Thoracic aorta (tissue), 2 donors: ENCODE data around the gene PTGR1. TPM values are rescaled to one million over a fixed set of nuclear protein-coding genes. Genes with fewer than 3 reads are reported as not detected.
"Not testable (repeated sequence)": the region's sequence is repeated elsewhere in the genome, so short reads cannot be mapped to it uniquely, and the experiment has no call there.

ENCODE experiments used
- ATAC-seq: fragments of 150-250 bp; one replicate; pipeline ENCODE4 v1.8.0; 2017; ENCODE audit warnings: low read depth; ENCODE audit not compliant: insufficient number of reproducible peaks, low FRiP score
- DNase-seq: peaks from one replicate; pipeline ENCODE4 v3.0.0-alpha.2; 2020; ENCODE audit warnings: low spot score
- H3K27ac ChIP-seq, 2 donors: fragments of 200-600 bp; sonication (generic); 1 replicate in 1 of 2; 2 replicates in 1 of 2; pipeline ENCODE4 v1.5.1; 2016; ENCODE audit warnings: mild to moderate bottlenecking in 2 of 2, moderate library complexity in 2 of 2
- H3K27me3 ChIP-seq: fragments of 200-600 bp; sonication (generic); replicated peaks from 2 replicates; pipeline ENCODE4 v1.6.0; 2016; ENCODE audit warnings: mild to moderate bottlenecking; ENCODE audit not compliant: insufficient read depth
- H3K36me3 ChIP-seq: fragments of 200-600 bp; sonication (generic); one replicate; pipeline ENCODE4 v1.5.1; 2016
- H3K4me1 ChIP-seq, 2 donors: fragments of 200-600 bp; sonication (generic); 1 replicate in 1 of 2; 2 replicates in 1 of 2; pipeline versions ENCODE4 v1.5.1 to v1.6.0; 2016; ENCODE audit warnings: low read depth in 2 of 2, mild to moderate bottlenecking in 1 of 2; ENCODE audit not compliant: control insufficient read depth in 1 of 2
- H3K4me3 ChIP-seq: fragments of 200-600 bp; sonication (generic); 2 replicates; pipeline ENCODE4 v1.5.1; 2016; ENCODE audit warnings: mild to moderate bottlenecking
- H3K9me3 ChIP-seq: fragments of 200-600 bp; sonication (generic); 2 replicates; pipeline ENCODE4 v1.5.1; 2016
- total RNA-seq, 2 donors: library from RNA; depleted of rRNA; stranded (reverse); fragments of >200 nt; gene quantifications; one replicate each; pipeline versions ENCODE4 v1.1.0 to v1.2.3, GENCODE V29; 2016
- TF ChIP-seq, protein P1 (sequence below): fragments of 200-600 bp; sonication (generic); IDR thresholded peaks from one replicate; pipeline ENCODE4 v1.5.1; 2019; ENCODE audit warnings: antibody characterized with exemption

The PTGR1 gene
- total RNA-seq, 2 donors from 2014 or later, result 20.2 to 34.4 TPM

DNA sequence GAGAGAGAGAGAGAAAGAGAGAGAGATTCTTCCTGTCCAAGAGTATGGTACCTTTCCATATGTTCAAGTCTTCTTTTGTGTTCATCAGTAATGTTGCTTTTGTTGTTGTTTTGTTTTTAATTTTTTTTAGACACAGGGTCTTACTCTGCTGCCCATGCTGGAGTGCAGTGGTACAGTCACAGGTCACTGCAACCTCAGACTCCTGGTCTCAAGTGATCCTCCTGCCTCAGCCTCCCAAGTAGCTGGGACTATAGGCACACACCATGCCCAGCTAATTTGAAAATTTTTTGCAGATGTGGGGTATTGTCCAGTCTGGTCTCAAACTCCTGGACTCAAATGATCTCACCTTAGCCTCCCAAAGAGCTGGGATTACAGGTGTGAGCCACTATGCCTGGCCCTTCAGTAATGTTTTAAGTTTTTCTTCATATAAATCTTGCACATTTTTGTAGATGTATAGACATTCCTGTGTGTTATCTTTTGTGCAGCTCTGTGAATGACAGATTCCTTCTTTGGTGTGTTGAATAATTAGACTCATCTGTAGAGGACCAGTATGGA lies 38.2 kb downstream of the PTGR1 start:
- Histone ChIP-seq H3K9me3 (peaks cover 11% of the 10 kb centered on the region), H3K36me3 (peaks cover 23% of the 10 kb centered on the region), H3K27me3 (no peaks in the 10 kb centered on the region), H3K27ac (no peak overlapping the region), H3K4me1 (no peaks in the 10 kb centered on the region), H3K4me3 (no peak overlapping the region)
- DNase-seq (no peak), ATAC-seq (no peak)
- TF ChIP-seq, protein P1, sequence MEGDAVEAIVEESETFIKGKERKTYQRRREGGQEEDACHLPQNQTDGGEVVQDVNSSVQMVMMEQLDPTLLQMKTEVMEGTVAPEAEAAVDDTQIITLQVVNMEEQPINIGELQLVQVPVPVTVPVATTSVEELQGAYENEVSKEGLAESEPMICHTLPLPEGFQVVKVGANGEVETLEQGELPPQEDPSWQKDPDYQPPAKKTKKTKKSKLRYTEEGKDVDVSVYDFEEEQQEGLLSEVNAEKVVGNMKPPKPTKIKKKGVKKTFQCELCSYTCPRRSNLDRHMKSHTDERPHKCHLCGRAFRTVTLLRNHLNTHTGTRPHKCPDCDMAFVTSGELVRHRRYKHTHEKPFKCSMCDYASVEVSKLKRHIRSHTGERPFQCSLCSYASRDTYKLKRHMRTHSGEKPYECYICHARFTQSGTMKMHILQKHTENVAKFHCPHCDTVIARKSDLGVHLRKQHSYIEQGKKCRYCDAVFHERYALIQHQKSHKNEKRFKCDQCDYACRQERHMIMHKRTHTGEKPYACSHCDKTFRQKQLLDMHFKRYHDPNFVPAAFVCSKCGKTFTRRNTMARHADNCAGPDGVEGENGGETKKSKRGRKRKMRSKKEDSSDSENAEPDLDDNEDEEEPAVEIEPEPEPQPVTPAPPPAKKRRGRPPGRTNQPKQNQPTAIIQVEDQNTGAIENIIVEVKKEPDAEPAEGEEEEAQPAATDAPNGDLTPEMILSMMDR, result no peak

DNA sequence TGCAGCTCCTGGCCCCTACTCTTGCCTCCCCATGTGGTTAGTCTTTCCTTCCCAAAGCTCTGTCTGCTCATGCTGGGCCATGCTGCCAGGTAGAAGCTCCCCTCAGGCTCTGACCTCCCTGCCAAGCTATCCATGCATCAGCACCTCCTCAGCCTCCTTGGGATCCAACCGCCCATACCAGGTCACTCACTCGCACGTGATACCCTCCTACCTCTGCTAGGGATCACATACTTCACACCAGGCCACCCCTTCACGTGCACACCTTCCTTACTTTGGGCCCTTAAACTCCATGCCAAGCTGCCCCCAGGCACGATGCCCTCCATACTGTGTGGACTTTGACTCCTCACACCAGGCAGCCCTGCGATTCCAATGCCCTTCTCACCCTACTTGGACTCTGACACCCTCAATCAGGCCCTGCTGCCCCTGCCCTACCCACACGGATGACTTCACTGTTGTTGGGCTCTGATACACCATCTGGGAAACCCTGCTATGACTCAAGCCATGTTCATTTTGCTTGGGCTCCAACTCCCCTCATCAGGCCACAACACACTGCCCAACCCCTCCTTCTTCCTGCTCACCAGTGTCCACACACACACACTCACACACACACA lies 40.3 kb downstream of the PTGR1 start:
- Histone ChIP-seq H3K4me3 (no peak overlapping the region), H3K4me1 (no peaks in the 10 kb centered on the region), H3K36me3 (peaks cover 10% of the 10 kb centered on the region), H3K27ac (no peak overlapping the region), H3K27me3 (no peaks in the 10 kb centered on the region), H3K9me3 (peaks cover 21% of the 10 kb centered on the region)
- ATAC-seq (peak; percentile 43), DNase-seq (no peak)
- TF ChIP-seq, protein P1, result no peak

DNA sequence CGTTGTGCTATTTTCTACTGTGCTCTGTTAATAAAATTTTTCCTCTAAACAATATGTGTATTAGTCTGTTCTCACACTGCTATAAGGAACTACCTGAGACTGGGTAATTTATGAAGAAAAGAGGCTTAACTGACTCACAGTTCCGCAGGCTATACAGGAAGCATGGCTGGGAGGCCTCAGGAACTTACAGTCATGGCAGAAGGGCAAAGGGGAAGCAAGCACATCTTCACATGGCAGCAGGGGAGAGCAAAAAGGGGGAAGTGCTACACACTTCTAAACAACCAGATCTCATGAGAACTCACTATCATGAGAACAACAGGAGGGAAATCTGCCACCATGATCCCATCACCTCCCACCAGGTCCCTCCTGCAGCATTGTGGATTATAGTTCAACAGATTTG lies 44.0 kb downstream of the PTGR1 start:
- peaks cover 13% of the 10 kb centered on the region for H3K36me3 ChIP-seq
- not testable (repeated sequence) for ATAC-seq, H3K4me1 ChIP-seq, H3K27ac ChIP-seq, DNase-seq, H3K4me3 ChIP-seq, H3K27me3 ChIP-seq
- H3K9me3 ChIP-seq, result peaks cover 42% of the 10 kb centered on the region

DNA sequence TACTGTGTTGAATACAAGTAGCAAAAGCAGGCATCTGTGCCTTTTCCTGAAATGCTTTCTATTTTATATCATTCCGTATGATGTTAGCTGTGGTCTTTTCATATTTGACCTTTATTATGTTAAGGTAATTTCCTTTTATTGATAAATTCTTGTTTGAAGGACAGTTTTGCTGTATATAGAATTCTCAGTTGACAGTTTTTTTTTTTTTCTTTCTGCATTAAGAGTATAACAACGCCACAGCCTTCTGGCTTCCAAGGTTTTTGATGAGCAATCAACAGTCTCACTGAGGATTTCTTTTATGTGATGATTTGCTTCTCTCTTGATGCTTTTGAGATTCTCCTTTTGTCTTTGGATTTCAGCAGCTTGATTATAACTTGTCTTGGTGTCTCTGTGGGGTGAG lies 50.8 kb downstream of the PTGR1 start:
- Histone ChIP-seq H3K4me1 (no peaks in the 10 kb centered on the region), H3K9me3 (peaks cover 83% of the 10 kb centered on the region), H3K36me3 (peaks cover 26% of the 10 kb centered on the region), H3K4me3 (no peak overlapping the region), H3K27me3 (no peaks in the 10 kb centered on the region), H3K27ac (no peak overlapping the region)
- DNase-seq (no peak), ATAC-seq (no peak)
- TF ChIP-seq, protein P1, result no peak

DNA sequence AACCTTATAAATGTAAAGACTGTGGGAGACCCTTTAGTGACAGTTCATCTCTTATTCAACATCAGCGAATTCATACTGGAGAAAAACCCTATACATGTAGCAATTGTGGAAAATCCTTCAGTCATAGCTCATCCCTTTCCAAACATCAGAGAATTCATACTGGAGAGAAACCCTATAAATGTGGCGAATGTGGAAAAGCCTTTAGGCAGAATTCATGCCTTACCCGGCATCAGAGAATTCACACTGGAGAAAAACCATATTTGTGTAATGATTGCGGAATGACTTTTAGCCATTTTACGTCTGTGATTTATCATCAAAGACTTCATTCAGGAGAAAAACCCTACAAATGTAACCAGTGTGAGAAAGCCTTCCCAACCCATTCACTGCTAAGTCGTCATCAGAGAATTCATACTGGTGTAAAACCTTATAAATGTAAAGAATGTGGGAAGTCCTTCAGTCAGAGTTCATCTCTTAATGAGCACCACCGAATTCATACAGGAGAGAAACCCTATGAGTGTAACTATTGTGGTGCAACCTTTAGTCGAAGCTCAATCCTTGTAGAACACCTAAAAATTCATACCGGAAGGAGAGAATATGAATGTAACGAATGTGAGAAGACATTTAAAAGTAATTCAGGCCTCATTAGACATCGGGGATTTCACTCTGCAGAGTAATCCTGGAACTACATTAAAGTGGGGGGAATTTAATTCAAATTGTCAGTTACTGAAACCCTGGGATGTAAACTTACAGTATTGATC lies 56.8 kb downstream of the PTGR1 start:
- Histone ChIP-seq H3K4me1 (no peaks in the 10 kb centered on the region), H3K27ac (no peak overlapping the region), H3K36me3 (peaks cover 47% of the 10 kb centered on the region), H3K27me3 (no peaks in the 10 kb centered on the region), H3K9me3 (peaks cover 96% of the 10 kb centered on the region), H3K4me3 (no peak overlapping the region)
- TF ChIP-seq, protein P1, result no peak
- no peak for ATAC-seq
- DNase-seq, result no peak
